ENCODE measurements around the gene SH3YL1. TPM values are rescaled to one million over a fixed set of nuclear protein-coding genes. Genes with fewer than 3 reads are reported as not detected.

SH3YL1 gene
- total RNA-seq, 1 experiment from 2014 or later, result 28.6 TPM

GRCh38 chr2:286774-287392 is 23.1 kb upstream of the SH3YL1 start:
- intact Hi-C loops (cut with micrococcal nuclease), result no loop called here
- BruUV-seq (replicated peaks), result no TSS peak
- Histone ChIP-seq H3K9me2 (replicated peaks; ENCODE audit: low read length) (no peaks in the 10 kb centered on the region), H3K4me2 (ENCODE audit: low read length) (no peak overlapping the region), H3K27ac (ENCODE audit: low read length) (no peak overlapping the region), H4K20me1 (ENCODE audit: low read length) (no peaks in the 10 kb centered on the region; the same call in 1 of the 2 replicates), H3K4me1 (ENCODE audit: insufficient read depth, low read length) (peaks cover 29% of the 10 kb centered on the region), H3F3A (ENCODE audit: low read length, unreplicated experiment) (no peaks in the 10 kb centered on the region), H3K36me3 (ENCODE audit: low read depth, low read length) (0 out of 2 replicates have a peak, but pooled peaks cover 7% of the 10 kb centered on the region), H3K9me3 (ENCODE audit: low read length) (no peaks in the 10 kb centered on the region), H3K27me3 (ENCODE audit: low read length) (peaks cover 13% of the 10 kb centered on the region), H3K79me2 (ENCODE audit: low read length) (no peaks in the 10 kb centered on the region), H2AFZ (ENCODE audit: low read length) (no peak overlapping the region), H3K4me3 (ENCODE audit: low read length) (no peak overlapping the region), H3K9ac (ENCODE audit: low read length) (no peak overlapping the region)
- ATAC-seq (no peak), DNase-seq (no peak)
- TF ChIP-seq CTCF (conservative IDR thresholded peaks at IDR 0.05; ENCODE audit: low read depth, low read length), result no peak
- no peak for TF ChIP-seq EZH2 (IDR thresholded peaks at IDR 0.05; ENCODE audit: low read length, unreplicated experiment)
- CTCF ChIA-PET, result no interaction called here
- POLR2A ChIA-PET (ENCODE audit: unreplicated experiment), result no interaction called here

DNA sequence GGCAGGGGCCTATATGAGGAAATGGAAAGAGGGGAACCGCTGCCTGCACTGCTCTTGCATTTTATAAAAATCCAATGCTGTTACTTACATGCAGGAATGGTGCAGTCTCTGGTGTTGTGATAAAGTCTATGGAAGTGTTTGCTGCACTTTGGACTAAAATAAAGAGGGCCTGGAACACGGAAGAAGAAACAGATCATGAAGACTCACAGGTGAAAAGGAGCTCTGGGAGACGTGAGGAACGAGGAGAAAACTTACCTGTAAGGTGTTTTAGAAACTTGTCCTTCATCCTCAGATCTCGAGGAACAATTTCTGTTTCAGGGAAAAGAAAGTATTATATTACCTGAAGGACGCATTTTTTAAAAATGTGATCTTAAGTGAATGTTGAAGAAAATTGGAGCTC is 22.2 kb upstream of the SH3YL1 start:
- Histone ChIP-seq H3K36me3 (ENCODE audit: low read depth, low read length) (peaks cover 14% of the 10 kb centered on the region; the same call in 1 of the 2 replicates), H3K9ac (ENCODE audit: low read length) (no peak overlapping the region), H3K4me1 (ENCODE audit: insufficient read depth, low read length) (peaks cover 29% of the 10 kb centered on the region), H3K9me3 (ENCODE audit: low read length) (no peaks in the 10 kb centered on the region), H3F3A (ENCODE audit: low read length, unreplicated experiment) (no peaks in the 10 kb centered on the region), H4K20me1 (ENCODE audit: low read length) (no peaks in the 10 kb centered on the region; the same call in 1 of the 2 replicates), H3K4me3 (ENCODE audit: low read length) (no peak overlapping the region), H3K79me2 (ENCODE audit: low read length) (no peaks in the 10 kb centered on the region), H3K4me2 (ENCODE audit: low read length) (no peak overlapping the region), H3K9me2 (replicated peaks; ENCODE audit: low read length) (no peaks in the 10 kb centered on the region), H3K27ac (ENCODE audit: low read length) (no peak overlapping the region), H3K27me3 (ENCODE audit: low read length) (peaks cover 13% of the 10 kb centered on the region), H2AFZ (ENCODE audit: low read length) (no peak overlapping the region)
- no peak for DNase-seq
- no peak for ATAC-seq
- ChIA-PET CTCF (no interaction called here), POLR2A (ENCODE audit: unreplicated experiment) (no interaction called here)
- intact Hi-C loops (cut with micrococcal nuclease), result no loop called here
- BruUV-seq (replicated peaks), result no TSS peak
- TF ChIP-seq CTCF (conservative IDR thresholded peaks at IDR 0.05; ENCODE audit: low read depth, low read length), result no peak
- TF ChIP-seq EZH2phosphoT487 (IDR thresholded peaks at IDR 0.05; ENCODE audit: borderline replicate concordance, low read length), result no peak
- no peak for TF ChIP-seq EZH2 (IDR thresholded peaks at IDR 0.05; ENCODE audit: low read length, unreplicated experiment)

DNA sequence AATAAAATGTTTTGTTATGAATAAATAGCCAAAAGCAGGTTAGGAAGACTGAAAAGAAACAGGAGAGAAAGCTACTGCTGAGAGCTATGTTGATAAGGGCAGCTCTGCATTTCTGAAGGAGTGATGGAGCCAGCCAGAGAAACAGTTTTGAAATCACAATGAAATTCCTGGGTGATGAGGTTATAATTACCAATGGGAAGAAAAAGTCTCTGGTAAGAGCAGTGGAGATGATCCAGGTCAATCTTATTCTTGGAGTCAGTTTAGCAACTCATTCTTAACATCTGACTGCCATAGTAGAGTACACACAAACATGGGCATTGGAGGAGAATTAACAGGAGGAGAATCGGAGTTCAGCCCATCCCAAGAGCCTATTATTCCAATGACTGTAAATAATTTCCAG is 21.7 kb upstream of the SH3YL1 start:
- POLR2A ChIA-PET (ENCODE audit: unreplicated experiment), result no interaction called here

More for the DNA sequence above, 21.7 kb upstream of the SH3YL1 start:
- no peak overlapping the region for H3K4me3 ChIP-seq (ENCODE audit: low read length)
- no peaks in the 10 kb centered on the region for H3K79me2 ChIP-seq (ENCODE audit: low read length)
- no peaks in the 10 kb centered on the region for H3K9me2 ChIP-seq (replicated peaks; ENCODE audit: low read length)
- CTCF ChIA-PET, result no interaction called here
- DNase-seq, result peak; percentile 25
- no peak overlapping the region for H2AFZ ChIP-seq (ENCODE audit: low read length)
- BruUV-seq (replicated peaks), result no TSS peak
- H3F3A ChIP-seq (ENCODE audit: low read length, unreplicated experiment), result no peaks in the 10 kb centered on the region
- peaks cover 19% of the 10 kb centered on the region for H3K36me3 ChIP-seq (ENCODE audit: low read depth, low read length)
- H3K9me3 ChIP-seq (ENCODE audit: low read length), result no peaks in the 10 kb centered on the region
- H3K4me1 ChIP-seq (ENCODE audit: insufficient read depth, low read length), result peaks cover 29% of the 10 kb centered on the region
- intact Hi-C loops (cut with micrococcal nuclease), result no loop called here
- TF ChIP-seq EZH2 (IDR thresholded peaks at IDR 0.05; ENCODE audit: low read length, unreplicated experiment), result no peak
- TF ChIP-seq CTCF (conservative IDR thresholded peaks at IDR 0.05; ENCODE audit: low read depth, low read length), result no peak
- TF ChIP-seq EZH2phosphoT487 (IDR thresholded peaks at IDR 0.05; ENCODE audit: borderline replicate concordance, low read length), result no peak
- peaks cover 13% of the 10 kb centered on the region for H3K27me3 ChIP-seq (ENCODE audit: low read length)
- H3K4me2 ChIP-seq (ENCODE audit: low read length), result no peak overlapping the region
- H4K20me1 ChIP-seq (ENCODE audit: low read length), result no peaks in the 10 kb centered on the region; the same call in 1 of the 2 replicates
- H3K27ac ChIP-seq (ENCODE audit: low read length), result no peak overlapping the region
- ATAC-seq, result no peak
- H3K9ac ChIP-seq (ENCODE audit: low read length), result no peak overlapping the region
